AG09309 (cell line): ENCODE measurements around the gene AFMID.

Experiments
- DNase-seq: peaks from one replicate; pipeline ENCODE4 v3.0.0-alpha.2; 2010; ENCODE audit warnings: low read depth
- H3K4me3 ChIP-seq: 2 replicates; pipeline ENCODE4 v1.5.1; 2011; ENCODE audit warnings: mild to moderate bottlenecking, low read depth, low read length, moderate library complexity; ENCODE audit not compliant: control insufficient read depth
- TF ChIP-seq, protein P1 (sequence below): IDR thresholded peaks from 2 replicates; pipeline ENCODE4 v1.5.1; 2011; ENCODE audit warnings: mild to moderate bottlenecking, low read depth, low read length, inconsistent platforms; ENCODE audit not compliant: insufficient read depth, control insufficient read depth; ENCODE audit errors: missing control alignments

AFMID gene

DNA sequence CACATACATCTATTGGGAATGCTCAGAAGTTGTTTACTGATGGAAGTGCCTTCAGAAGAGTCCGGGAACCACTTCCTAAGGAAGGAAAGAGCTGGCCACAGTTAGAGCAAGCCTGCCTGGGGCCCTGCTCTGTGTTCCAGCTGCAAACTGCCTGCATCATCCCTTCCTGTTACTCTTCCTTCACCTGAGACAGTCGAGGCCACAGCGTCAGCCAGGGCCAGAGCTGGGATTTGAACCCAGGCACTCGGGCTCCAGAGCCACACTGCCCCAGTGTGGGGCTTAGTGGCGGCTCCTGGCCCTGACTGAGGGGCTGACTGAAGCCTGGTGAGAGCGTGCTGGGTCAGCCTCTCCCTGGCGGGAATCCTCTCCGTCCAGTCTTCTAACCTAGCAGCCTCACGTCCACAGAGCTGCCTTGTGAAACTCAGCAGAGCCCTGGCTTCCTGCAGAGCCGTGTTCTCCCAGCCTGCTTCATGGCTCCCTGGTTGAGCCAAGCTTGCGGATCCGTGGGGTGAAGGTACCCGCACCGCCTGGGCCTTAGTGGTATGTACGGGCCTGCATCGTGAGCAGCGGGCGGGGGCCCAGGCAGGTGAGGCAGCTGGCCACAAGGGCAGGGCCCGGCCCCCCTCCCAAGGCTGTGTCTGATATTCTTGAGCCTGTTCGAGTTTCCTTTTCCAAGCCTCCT is 45.6 kb upstream of the AFMID start:
- TF ChIP-seq, protein P1, sequence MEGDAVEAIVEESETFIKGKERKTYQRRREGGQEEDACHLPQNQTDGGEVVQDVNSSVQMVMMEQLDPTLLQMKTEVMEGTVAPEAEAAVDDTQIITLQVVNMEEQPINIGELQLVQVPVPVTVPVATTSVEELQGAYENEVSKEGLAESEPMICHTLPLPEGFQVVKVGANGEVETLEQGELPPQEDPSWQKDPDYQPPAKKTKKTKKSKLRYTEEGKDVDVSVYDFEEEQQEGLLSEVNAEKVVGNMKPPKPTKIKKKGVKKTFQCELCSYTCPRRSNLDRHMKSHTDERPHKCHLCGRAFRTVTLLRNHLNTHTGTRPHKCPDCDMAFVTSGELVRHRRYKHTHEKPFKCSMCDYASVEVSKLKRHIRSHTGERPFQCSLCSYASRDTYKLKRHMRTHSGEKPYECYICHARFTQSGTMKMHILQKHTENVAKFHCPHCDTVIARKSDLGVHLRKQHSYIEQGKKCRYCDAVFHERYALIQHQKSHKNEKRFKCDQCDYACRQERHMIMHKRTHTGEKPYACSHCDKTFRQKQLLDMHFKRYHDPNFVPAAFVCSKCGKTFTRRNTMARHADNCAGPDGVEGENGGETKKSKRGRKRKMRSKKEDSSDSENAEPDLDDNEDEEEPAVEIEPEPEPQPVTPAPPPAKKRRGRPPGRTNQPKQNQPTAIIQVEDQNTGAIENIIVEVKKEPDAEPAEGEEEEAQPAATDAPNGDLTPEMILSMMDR = no peak
- no peak overlapping the region for H3K4me3 ChIP-seq
- DNase-seq = no peak

- H3K4me3 ChIP-seq = no peak overlapping the region
- DNase-seq = no peak
- TF ChIP-seq, protein P1 = no peak
Observed at GRCh38 chr17:78142119-78142861, 44.9 kb upstream of the AFMID start.

- TF ChIP-seq, protein P1 = no peak
- no peak for DNase-seq
- H3K4me3 ChIP-seq = no peak overlapping the region
Observed at GRCh38 chr17:78143214-78144146, 43.7 kb upstream of the AFMID start.

DNA sequence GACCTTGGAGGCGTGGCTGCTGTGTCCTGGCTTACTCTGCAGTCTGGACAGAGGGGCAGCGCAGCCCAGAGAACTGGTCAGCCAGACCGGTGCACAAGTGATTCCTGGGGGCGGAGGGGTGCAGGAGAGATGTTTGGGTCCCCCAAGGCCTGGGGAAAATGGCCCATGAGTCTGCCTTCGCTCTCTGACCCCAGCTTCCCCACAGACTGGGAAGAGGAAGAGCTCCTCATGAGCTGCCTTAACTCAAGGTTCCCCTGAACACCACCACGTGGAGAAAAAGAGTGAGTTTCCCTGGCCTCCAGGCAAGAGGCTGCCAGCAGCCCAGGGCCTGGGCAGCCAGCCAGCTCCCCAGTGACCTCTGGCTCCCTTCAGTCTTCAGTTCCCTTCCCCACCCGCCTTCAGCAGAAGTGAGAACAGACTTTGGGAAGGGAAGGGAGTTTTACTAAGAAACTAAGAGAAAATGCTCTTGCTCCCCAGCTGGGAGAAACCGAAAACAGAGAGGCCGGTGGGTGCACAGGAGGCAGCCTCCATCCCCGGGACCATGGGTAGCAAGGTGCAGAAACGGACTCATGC is 42.9 kb upstream of the AFMID start:
- TF ChIP-seq, protein P1 = no peak
- DNase-seq = peak; percentile 14
- H3K4me3 ChIP-seq = no peak overlapping the region

- no peak overlapping the region for H3K4me3 ChIP-seq
- TF ChIP-seq, protein P1 = no peak
- DNase-seq = no peak
Observed at GRCh38 chr17:78144736-78145641, 42.2 kb upstream of the AFMID start.
